ENCODE results near the gene CEP112. TPM values are rescaled to one million over a fixed set of nuclear protein-coding genes. Genes with fewer than 3 reads are reported as not detected.

The CEP112 gene
- polyA plus RNA-seq, 1 donor (not counting 4 experiments of a cell fraction or from before 2014, with no cell fraction given): 2.6 TPM

- Histone ChIP-seq H3K4me3 (ENCODE audit: control insufficient read depth in 2 of 3, extremely low read depth in 1 of 3, insufficient read depth in 2 of 3, low read depth in 1 of 3, low read length in 3 of 3) (no peak overlapping the region), H3K9ac (ENCODE audit: control insufficient read depth, extremely low read depth, insufficient read depth, low read length) (no peak overlapping the region), H2AFZ (ENCODE audit: control insufficient read depth, low read length) (no peak overlapping the region), H4K20me1 (ENCODE audit: control insufficient read depth, extremely low read depth, insufficient read depth, low read length) (no peaks in the 10 kb centered on the region), H3K9me3 (ENCODE audit: control insufficient read depth, low read depth, low read length) (no peaks in the 10 kb centered on the region), H3K36me3 (ENCODE audit: control insufficient read depth in 2 of 2, extremely low read depth in 1 of 2, insufficient read depth in 2 of 2, low read length in 2 of 2) (no peaks in the 10 kb centered on the region), H3K4me2 (ENCODE audit: control insufficient read depth, extremely low read depth, insufficient read depth, low read depth, low read length) (no peak overlapping the region), H3K4me1 (ENCODE audit: control insufficient read depth, extremely low read depth, insufficient read depth, low read length) (no peaks in the 10 kb centered on the region), H3K27ac (ENCODE audit: control insufficient read depth, insufficient read depth, low read length) (no peak overlapping the region), H3K27me3 (ENCODE audit: control insufficient read depth, extremely low read depth, insufficient read depth, low read length) (peaks cover 6% of the 10 kb centered on the region), H3K9me1 (ENCODE audit: control insufficient read depth, extremely low read depth, insufficient read depth, low read length) (no peaks in the 10 kb centered on the region), H3K79me2 (ENCODE audit: control insufficient read depth, insufficient read depth, low read length) (no peaks in the 10 kb centered on the region)
- DNase-seq (ENCODE audit: low read depth, low spot score): no peak
- TF ChIP-seq EZH2 (IDR thresholded peaks at IDR 0.05; ENCODE audit: low read length): no peak
- no peak for TF ChIP-seq CTCF (optimal IDR thresholded peaks at IDR 0.05 in 1 of 3, IDR thresholded peaks at IDR 0.05 in 1 of 3, conservative IDR thresholded peaks at IDR 0.05 in 1 of 3; ENCODE audit: extremely low read depth in 1 of 3, insufficient read depth in 2 of 3, low read length in 3 of 3)
- no peak for FAIRE-seq
- dilution Hi-C loops (cut with MboI; ENCODE audit: extremely low pct_ligation_motif_present, low sequenced_read_pairs): no loop called here
Observed at GRCh38 chr17:65629234-65629690, 562.7 kb downstream of the CEP112 start.

- Histone ChIP-seq H3K4me3 (ENCODE audit: control insufficient read depth in 2 of 3, extremely low read depth in 1 of 3, insufficient read depth in 2 of 3, low read depth in 1 of 3, low read length in 3 of 3) (no peak overlapping the region), H3K27me3 (ENCODE audit: control insufficient read depth, extremely low read depth, insufficient read depth, low read length) (peaks cover 6% of the 10 kb centered on the region), H3K79me2 (ENCODE audit: control insufficient read depth, insufficient read depth, low read length) (no peaks in the 10 kb centered on the region), H3K4me1 (ENCODE audit: control insufficient read depth, extremely low read depth, insufficient read depth, low read length) (no peaks in the 10 kb centered on the region), H3K36me3 (ENCODE audit: control insufficient read depth in 2 of 2, extremely low read depth in 1 of 2, insufficient read depth in 2 of 2, low read length in 2 of 2) (no peaks in the 10 kb centered on the region), H3K9ac (ENCODE audit: control insufficient read depth, extremely low read depth, insufficient read depth, low read length) (no peak overlapping the region), H3K27ac (ENCODE audit: control insufficient read depth, insufficient read depth, low read length) (no peak overlapping the region), H4K20me1 (ENCODE audit: control insufficient read depth, extremely low read depth, insufficient read depth, low read length) (no peaks in the 10 kb centered on the region), H3K9me3 (ENCODE audit: control insufficient read depth, low read depth, low read length) (no peaks in the 10 kb centered on the region), H3K9me1 (ENCODE audit: control insufficient read depth, extremely low read depth, insufficient read depth, low read length) (no peaks in the 10 kb centered on the region), H2AFZ (ENCODE audit: control insufficient read depth, low read length) (no peak overlapping the region), H3K4me2 (ENCODE audit: control insufficient read depth, extremely low read depth, insufficient read depth, low read depth, low read length) (no peak overlapping the region)
- TF ChIP-seq EZH2 (IDR thresholded peaks at IDR 0.05; ENCODE audit: low read length) (no peak), CTCF (optimal IDR thresholded peaks at IDR 0.05 in 1 of 3, IDR thresholded peaks at IDR 0.05 in 1 of 3, conservative IDR thresholded peaks at IDR 0.05 in 1 of 3; ENCODE audit: extremely low read depth in 1 of 3, insufficient read depth in 2 of 3, low read length in 3 of 3) (no peak)
- dilution Hi-C loops (cut with MboI; ENCODE audit: extremely low pct_ligation_motif_present, low sequenced_read_pairs): no loop called here
- DNase-seq (ENCODE audit: low read depth, low spot score) (no peak), FAIRE-seq (no peak)
Observed at GRCh38 chr17:65628644-65629036, 563.3 kb downstream of the CEP112 start.

Data from keratinocyte (primary cell).